Karpas-422 (cell line): ENCODE results near the gene ADCY5. TPM values are rescaled to one million over a fixed set of nuclear protein-coding genes. Genes with fewer than 3 reads are reported as not detected.

Experiments
- DNase-seq: peaks from one replicate; pipeline ENCODE4 v3.0.0-alpha.2; 2015
- H2AFZ ChIP-seq: fragments of 200-600 bp; sonication (generic); 2 replicates; pipeline ENCODE4 v1.6.1; 2014; ENCODE audit warnings: antibody characterized with exemption, low read length, mixed read lengths
- H3K27ac ChIP-seq: fragments of 200-600 bp; sonication (generic); 2 replicates; pipeline ENCODE4 v1.5.1; 2014; ENCODE audit warnings: mild to moderate bottlenecking, low read length, moderate library complexity
- H3K27me3 ChIP-seq: fragments of 200-600 bp; sonication (generic); 2 replicates; pipeline ENCODE4 v1.6.1; 2014; ENCODE audit warnings: low read length, mixed read lengths
- H3K36me3 ChIP-seq: fragments of 200-600 bp; sonication (generic); 2 replicates; pipeline ENCODE4 v1.6.1; 2014; ENCODE audit warnings: low read length, mixed read lengths; ENCODE audit not compliant: insufficient read depth
- H3K4me1 ChIP-seq: fragments of 200-600 bp; sonication (generic); 2 replicates; pipeline ENCODE4 v1.6.1; 2014; ENCODE audit warnings: mild to moderate bottlenecking, low read length, mixed read lengths
- H3K4me2 ChIP-seq: fragments of 200-600 bp; sonication (generic); 2 replicates; pipeline ENCODE4 v1.6.1; 2014; ENCODE audit warnings: low read length, low read depth, mild to moderate bottlenecking; ENCODE audit not compliant: poor library complexity, severe bottlenecking
- H3K4me3 ChIP-seq: fragments of 200-600 bp; sonication (generic); 2 replicates; pipeline ENCODE4 v1.5.1; 2014; ENCODE audit warnings: mild to moderate bottlenecking, antibody characterized with exemption, low read length, mixed read lengths
- H3K79me2 ChIP-seq: fragments of 200-600 bp; sonication (generic); 2 replicates; pipeline ENCODE4 v1.6.1; 2014; ENCODE audit warnings: mild to moderate bottlenecking, low read length, mixed read lengths
- H3K9ac ChIP-seq: fragments of 200-600 bp; sonication (generic); 2 replicates; pipeline ENCODE4 v1.6.0; 2014; ENCODE audit warnings: low read length
- H3K9me2 ChIP-seq: fragments of 200-600 bp; sonication (generic), shearing (Covaris generic); replicated peaks from 2 replicates; pipeline ENCODE4 v1.6.0; 2014; ENCODE audit warnings: mild to moderate bottlenecking, low read length, moderate library complexity; ENCODE audit not compliant: insufficient read depth
- H3K9me3 ChIP-seq: fragments of 300-700, 200-600 bp; sonication (generic); 2 replicates; pipeline ENCODE4 v1.6.1; 2014; ENCODE audit warnings: low read length, mixed read lengths
- H4K20me1 ChIP-seq: fragments of 200-600 bp; sonication (generic); 2 replicates; pipeline ENCODE4 v1.6.1; 2014; ENCODE audit warnings: mild to moderate bottlenecking, antibody characterized with exemption, low read length, low read depth; ENCODE audit not compliant: insufficient read depth
- total RNA-seq: library from RNA; depleted of rRNA; stranded (reverse); fragments of >200 nt; shearing (Covaris generic); gene quantifications from 2 replicates; pipeline ENCODE4 v1.2.3, GENCODE V29; 2014; ENCODE audit warnings: low replicate concordance

Gene ADCY5
- total RNA-seq, 1 experiment from 2014 or later: not detected

DNA sequence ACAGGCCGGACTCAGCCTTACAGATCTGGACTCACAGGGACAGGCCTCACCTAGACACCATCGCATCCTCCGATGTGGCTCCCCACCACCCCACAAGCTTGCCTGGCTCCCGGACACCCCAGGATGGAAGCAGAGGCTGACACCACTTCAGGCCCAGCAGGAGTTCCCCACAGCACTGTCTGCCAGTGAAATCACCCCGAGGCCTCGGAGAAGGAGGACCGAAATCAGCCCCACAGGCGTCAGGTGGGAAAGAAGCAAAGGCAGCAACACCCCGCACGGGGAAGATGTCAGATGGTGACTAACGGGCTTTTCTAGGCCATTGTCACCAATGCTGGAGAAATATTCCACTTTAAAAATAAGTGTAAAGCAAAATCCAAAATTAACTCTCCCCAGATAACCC lies 18.6 kb downstream of the ADCY5 start:
- H4K20me1 ChIP-seq: no peaks in the 10 kb centered on the region; the same call in 1 of the 2 replicates
- no peaks in the 10 kb centered on the region for H3K79me2 ChIP-seq
- no peak overlapping the region for H3K4me2 ChIP-seq
- H3K36me3 ChIP-seq: no peaks in the 10 kb centered on the region
- H3K9me3 ChIP-seq: no peaks in the 10 kb centered on the region
- H3K27ac ChIP-seq: no peak overlapping the region
- H3K9ac ChIP-seq: no peak overlapping the region
- no peak overlapping the region for H2AFZ ChIP-seq
- H3K27me3 ChIP-seq: no peaks in the 10 kb centered on the region
- no peak for DNase-seq
- H3K4me3 ChIP-seq: no peak overlapping the region
- H3K9me2 ChIP-seq: no peaks in the 10 kb centered on the region
- no peaks in the 10 kb centered on the region for H3K4me1 ChIP-seq

DNA sequence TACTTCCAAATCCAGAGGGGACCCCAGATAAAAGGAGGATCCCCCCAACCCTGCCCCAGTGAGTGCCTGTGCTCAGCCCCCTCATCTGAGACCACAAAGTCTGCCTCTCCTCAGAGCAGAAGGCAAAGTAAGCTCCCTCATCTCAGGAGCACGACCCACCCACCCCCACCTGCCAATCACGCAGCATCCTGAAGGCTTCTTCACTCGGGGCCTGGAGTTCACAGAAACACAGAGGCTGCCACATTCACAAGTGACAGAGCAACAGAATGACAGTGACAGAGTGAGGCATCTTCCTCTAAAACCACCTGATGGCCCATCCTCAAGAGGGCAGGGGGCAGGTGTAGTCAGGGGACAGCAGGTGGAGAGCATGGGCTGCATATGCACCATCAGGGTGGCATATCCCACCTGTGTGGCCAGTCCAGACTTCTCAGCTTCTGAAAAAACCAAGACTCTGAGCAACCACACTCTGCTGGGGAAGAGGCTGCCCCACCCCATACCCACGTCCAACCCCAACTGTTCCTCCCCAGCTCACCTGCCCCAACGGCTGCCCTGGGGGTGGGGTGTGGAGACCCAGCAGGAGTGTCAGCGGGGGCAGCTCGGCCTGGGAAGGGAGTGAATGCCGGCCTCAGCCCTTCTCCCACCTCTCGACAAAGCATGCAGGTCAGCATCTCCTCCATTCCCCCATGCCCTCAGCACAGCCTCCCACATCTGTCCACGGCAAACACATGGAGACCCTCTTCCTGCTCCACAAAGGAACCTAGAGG lies 19.3 kb downstream of the ADCY5 start:
- no peaks in the 10 kb centered on the region for H3K9me2 ChIP-seq
- no peaks in the 10 kb centered on the region for H3K4me1 ChIP-seq

DNA sequence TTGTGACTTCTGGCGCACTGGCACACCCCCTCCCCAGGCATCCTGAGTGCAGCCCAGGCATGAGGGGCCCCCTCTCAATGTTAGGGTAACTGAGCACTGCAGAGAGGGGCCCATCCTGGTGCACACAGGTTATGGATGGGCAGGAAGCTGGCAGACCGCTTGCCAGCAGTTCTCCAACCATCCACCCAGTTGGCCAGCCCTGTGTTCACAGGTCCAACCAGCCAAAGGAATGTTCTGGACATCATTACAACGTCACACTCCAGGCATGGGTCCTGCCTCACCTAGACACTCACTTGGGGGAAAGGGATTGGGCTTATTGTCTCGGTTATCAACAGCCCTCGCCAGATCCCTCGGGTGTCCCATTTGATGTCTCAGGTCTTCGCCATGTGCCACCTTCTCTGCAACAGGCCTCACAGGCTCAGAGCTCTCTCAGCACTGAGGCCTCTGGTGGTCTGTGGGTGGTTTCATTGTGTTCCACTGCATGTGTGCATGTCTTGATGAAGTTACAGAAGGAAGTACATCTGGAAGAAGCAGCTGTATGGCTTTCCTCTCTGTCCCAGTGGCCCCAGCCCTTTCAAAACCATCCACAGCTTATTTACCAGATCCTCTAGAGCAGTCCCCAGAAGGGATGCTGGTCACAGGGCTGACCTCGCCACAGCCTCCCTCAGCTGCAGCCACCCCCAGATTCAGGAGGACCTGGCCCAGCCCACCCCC lies 23.7 kb downstream of the ADCY5 start:
- H3K27me3 ChIP-seq: no peaks in the 10 kb centered on the region
- no peaks in the 10 kb centered on the region for H3K36me3 ChIP-seq
- no peak overlapping the region for H2AFZ ChIP-seq
- no peak overlapping the region for H3K4me2 ChIP-seq
- H3K79me2 ChIP-seq: no peaks in the 10 kb centered on the region
- no peak overlapping the region for H3K4me3 ChIP-seq
- no peak overlapping the region for H3K9ac ChIP-seq
- H3K9me3 ChIP-seq: no peaks in the 10 kb centered on the region
- DNase-seq: no peak
- H3K4me1 ChIP-seq: no peaks in the 10 kb centered on the region
- H3K27ac ChIP-seq: no peak overlapping the region
- H3K9me2 ChIP-seq: no peaks in the 10 kb centered on the region
- H4K20me1 ChIP-seq: no peaks in the 10 kb centered on the region

More for the DNA sequence above, 19.3 kb downstream of the ADCY5 start:
- no peak for DNase-seq
- no peak overlapping the region for H3K9ac ChIP-seq
- H3K79me2 ChIP-seq: no peaks in the 10 kb centered on the region
- H3K36me3 ChIP-seq: no peaks in the 10 kb centered on the region
- H3K4me3 ChIP-seq: no peak overlapping the region
- no peaks in the 10 kb centered on the region for H3K27me3 ChIP-seq
- no peaks in the 10 kb centered on the region; the same call in 1 of the 2 replicates for H4K20me1 ChIP-seq
- H3K9me3 ChIP-seq: no peaks in the 10 kb centered on the region
- no peak overlapping the region for H2AFZ ChIP-seq
- no peak overlapping the region for H3K4me2 ChIP-seq
- no peak overlapping the region for H3K27ac ChIP-seq

DNA sequence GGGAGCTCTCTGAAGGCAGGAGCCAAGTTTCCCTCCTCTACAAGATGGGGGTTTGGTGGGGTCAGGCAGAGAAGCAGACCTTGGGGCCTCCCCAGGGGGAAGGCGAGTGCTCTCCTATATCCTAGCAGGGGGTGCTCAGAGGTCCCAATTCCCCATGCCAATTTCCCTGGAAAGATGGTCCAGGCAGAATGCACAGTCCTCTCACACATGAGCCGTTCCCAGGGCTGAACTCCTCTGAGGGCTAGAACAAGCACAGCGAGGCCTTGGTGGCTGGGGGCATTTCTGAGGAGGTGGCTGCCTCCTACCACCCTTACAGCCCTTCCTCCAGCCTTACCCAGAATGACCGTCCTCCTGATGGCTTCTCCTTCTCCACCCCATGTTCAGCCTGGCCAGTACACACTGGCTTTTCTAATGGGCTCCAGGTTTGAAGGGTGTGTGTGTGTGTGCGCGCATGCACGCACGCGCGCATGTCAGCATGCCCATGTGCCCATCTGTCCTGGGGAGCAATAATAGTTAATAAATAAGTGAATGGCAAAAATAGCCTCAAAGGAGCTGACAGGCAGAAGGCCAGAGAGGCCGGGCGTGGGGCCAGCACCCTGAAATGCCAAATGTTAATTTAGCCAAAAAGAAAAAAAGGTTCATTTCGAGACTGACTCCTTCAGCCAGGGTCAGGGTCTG lies 24.4 kb downstream of the ADCY5 start:
- H3K9ac ChIP-seq: no peak overlapping the region

DNA sequence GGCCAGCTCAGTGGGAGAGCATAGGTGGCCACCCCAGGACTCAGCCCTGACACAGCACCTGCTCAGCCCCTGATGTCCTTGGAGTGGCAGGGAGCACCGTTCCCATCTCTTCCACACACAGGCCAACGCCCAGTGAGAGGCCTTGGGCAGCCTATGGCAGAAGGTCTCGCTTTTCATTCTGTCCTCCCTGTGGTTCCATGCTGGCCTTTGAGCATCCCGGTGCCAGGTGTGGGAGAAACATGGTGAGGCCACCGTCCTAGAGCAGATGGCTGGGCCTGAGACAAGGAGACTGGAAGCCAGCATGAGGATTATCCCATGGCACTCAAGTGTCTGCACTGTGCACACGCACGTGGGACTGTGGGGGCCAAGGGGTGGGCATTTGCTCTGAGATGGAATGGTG lies 25.1 kb downstream of the ADCY5 start:
- Histone ChIP-seq H3K4me1 (no peaks in the 10 kb centered on the region), H3K27ac (no peak overlapping the region), H3K27me3 (no peaks in the 10 kb centered on the region), H3K4me2 (no peak overlapping the region), H3K4me3 (no peak overlapping the region), H3K9me3 (no peaks in the 10 kb centered on the region), H3K79me2 (no peaks in the 10 kb centered on the region), H4K20me1 (no peaks in the 10 kb centered on the region), H3K9ac (no peak overlapping the region), H2AFZ (no peak overlapping the region), H3K36me3 (no peaks in the 10 kb centered on the region), H3K9me2 (no peaks in the 10 kb centered on the region)
- DNase-seq: no peak

More for the DNA sequence above, 24.4 kb downstream of the ADCY5 start:
- H3K9me3 ChIP-seq: no peaks in the 10 kb centered on the region
- H3K27me3 ChIP-seq: no peaks in the 10 kb centered on the region
- no peaks in the 10 kb centered on the region for H4K20me1 ChIP-seq
- H3K79me2 ChIP-seq: no peaks in the 10 kb centered on the region
- no peak overlapping the region for H3K4me2 ChIP-seq
- H3K9me2 ChIP-seq: no peaks in the 10 kb centered on the region
- no peak overlapping the region for H3K4me3 ChIP-seq
- H3K36me3 ChIP-seq: no peaks in the 10 kb centered on the region
- H2AFZ ChIP-seq: no peak overlapping the region
- H3K4me1 ChIP-seq: no peaks in the 10 kb centered on the region
- no peak for DNase-seq
- no peak overlapping the region for H3K27ac ChIP-seq

DNA sequence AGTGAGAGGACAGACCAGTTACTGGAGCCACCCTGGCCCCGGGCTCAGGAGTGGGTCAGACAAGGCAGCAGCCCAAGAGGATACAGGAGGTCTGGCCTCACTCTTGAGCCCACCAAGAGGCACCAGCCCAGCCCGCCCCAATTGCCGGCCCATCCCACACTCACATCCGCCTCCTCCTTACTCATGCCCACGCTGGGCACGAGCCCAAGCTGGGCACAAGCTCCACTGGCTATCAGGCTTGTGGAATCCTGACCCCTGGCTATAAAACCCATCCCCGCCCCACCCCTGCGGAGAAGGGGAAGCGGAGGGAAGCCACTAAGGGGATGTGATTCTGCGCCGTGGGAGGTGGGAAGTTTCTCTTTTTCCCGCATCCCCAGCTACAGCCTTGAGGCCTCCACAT lies 25.9 kb downstream of the ADCY5 start:
- Histone ChIP-seq H3K4me3 (no peak overlapping the region), H3K9me3 (no peaks in the 10 kb centered on the region), H4K20me1 (no peaks in the 10 kb centered on the region), H2AFZ (no peak overlapping the region), H3K79me2 (no peaks in the 10 kb centered on the region), H3K27ac (no peak overlapping the region), H3K27me3 (no peaks in the 10 kb centered on the region), H3K4me2 (no peak overlapping the region), H3K36me3 (no peaks in the 10 kb centered on the region), H3K9me2 (no peaks in the 10 kb centered on the region), H3K9ac (no peak overlapping the region), H3K4me1 (no peaks in the 10 kb centered on the region)
- no peak for DNase-seq

DNA sequence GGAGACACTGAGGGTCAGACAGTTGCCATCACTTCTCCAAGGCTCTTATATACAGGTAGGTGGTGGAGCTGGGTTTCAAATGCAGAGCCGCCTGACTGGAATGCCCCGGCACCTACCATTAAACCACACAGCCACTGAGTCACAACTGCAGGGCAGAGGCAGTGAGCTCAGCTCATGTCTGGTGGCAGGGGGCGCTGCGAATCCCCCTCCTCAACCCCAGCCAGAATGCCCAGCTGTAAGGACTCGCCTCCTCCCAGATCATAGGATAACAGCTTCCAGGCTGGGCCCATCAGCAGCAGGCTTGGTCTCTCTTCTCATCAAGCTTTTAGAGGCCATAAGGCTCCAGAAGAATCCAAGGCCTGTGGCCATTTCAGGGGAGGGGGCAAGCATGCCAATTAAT lies 26.4 kb downstream of the ADCY5 start:
- H3K9me3 ChIP-seq: no peaks in the 10 kb centered on the region
- no peaks in the 10 kb centered on the region for H3K27me3 ChIP-seq
- no peak overlapping the region for H3K27ac ChIP-seq
- no peaks in the 10 kb centered on the region for H3K79me2 ChIP-seq
- H3K4me3 ChIP-seq: no peak overlapping the region
- DNase-seq: no peak
- no peak overlapping the region for H3K4me2 ChIP-seq
- H3K9ac ChIP-seq: no peak overlapping the region
- H2AFZ ChIP-seq: no peak overlapping the region
- no peaks in the 10 kb centered on the region for H3K4me1 ChIP-seq
- H3K9me2 ChIP-seq: no peaks in the 10 kb centered on the region
- H3K36me3 ChIP-seq: no peaks in the 10 kb centered on the region
- no peaks in the 10 kb centered on the region for H4K20me1 ChIP-seq
